ENCODE results near the gene ADAMTS16.

ADAMTS16 gene

DNA sequence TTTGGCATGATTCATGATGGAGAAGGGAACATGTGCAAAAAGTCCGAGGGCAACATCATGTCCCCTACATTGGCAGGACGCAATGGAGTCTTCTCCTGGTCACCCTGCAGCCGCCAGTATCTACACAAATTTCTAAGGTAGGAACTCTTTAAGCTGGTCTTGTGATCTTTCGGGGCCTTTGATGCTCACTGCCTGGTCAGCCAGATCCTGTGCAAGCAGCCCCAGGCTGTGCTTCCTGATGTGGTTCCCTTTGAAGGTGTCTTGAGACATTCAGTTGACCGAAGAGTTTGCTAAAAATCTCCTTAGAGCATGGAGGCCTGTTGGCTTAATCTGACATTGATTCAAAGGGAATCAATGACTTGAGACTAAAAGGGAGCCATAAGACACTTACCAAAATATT is 60.0 kb downstream of the ADAMTS16 start:
- TF ChIP-seq CTCF (conservative IDR thresholded peaks at IDR 0.05; ENCODE audit: control insufficient read depth, insufficient read depth, low read depth, low read length): no peak
- DNase-seq (ENCODE audit: low read depth): no peak
- H3K4me3 ChIP-seq (ENCODE audit: control insufficient read depth, low read depth, low read length): no peak overlapping the region

DNA sequence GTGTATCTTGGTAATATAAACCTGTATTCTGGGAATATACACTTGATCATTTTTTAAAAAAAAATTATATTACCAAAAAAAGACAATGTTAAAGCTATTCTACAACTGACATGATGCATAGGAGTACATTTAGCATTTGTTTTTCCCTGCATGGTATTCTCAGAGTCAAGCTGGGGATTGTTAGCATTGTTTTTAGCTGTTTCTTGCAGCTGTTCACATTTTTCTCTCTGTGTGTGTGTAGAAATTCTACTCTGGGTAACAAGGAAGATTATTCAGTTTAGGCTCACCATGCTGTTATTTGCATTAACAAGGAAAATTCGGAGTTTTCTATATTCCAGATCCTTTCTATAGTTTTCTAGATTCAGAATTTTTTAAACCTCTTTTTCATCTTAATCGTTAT is 62.2 kb downstream of the ADAMTS16 start:
- no peak for DNase-seq (ENCODE audit: low read depth)
- TF ChIP-seq CTCF (conservative IDR thresholded peaks at IDR 0.05; ENCODE audit: control insufficient read depth, insufficient read depth, low read depth, low read length): no peak
- H3K4me3 ChIP-seq (ENCODE audit: control insufficient read depth, low read depth, low read length): no peak overlapping the region

DNA sequence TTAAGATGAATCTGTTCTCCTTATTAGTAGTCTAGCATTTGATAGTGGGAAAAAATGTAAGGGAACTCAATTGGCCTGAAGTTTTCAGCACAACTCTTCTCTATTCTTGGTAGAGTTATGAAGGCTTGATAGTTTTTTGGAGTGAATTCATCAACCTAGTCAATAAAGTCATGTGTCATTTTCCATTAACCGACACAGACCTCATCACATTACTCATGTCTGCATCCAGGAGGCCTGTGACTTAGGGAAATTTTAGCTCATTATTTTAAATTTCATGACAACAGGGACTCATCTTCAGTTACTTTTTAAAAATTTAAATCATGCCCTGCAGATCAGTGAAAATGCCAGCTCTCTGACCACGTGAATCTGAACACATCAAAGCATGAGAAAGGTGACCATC is 63.3 kb downstream of the ADAMTS16 start:
- H3K4me3 ChIP-seq (ENCODE audit: control insufficient read depth, low read depth, low read length): no peak overlapping the region
- no peak for TF ChIP-seq CTCF (conservative IDR thresholded peaks at IDR 0.05; ENCODE audit: control insufficient read depth, insufficient read depth, low read depth, low read length)
- DNase-seq (ENCODE audit: low read depth): peak; percentile 19

DNA sequence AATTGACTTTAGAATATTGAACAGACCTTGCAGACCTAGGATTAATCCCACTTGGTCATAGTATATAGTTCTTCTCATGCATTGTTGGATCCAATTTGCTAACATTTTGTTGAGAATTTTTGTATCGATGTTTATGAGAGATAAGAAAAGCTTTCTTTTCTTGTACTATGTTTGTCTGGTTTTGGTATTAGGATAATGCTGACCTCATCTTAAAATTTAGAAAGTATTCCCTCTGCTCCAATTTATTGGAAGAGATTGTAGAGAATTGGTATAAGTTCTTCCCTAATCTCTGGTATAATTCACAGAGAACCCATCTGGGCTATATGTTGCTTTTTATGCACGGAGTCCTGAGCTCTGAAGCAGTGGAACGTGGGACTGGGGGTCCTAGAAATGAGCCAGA is 67.7 kb downstream of the ADAMTS16 start:
- TF ChIP-seq CTCF (conservative IDR thresholded peaks at IDR 0.05; ENCODE audit: control insufficient read depth, insufficient read depth, low read depth, low read length): no peak
- DNase-seq (ENCODE audit: low read depth): no peak

DNA sequence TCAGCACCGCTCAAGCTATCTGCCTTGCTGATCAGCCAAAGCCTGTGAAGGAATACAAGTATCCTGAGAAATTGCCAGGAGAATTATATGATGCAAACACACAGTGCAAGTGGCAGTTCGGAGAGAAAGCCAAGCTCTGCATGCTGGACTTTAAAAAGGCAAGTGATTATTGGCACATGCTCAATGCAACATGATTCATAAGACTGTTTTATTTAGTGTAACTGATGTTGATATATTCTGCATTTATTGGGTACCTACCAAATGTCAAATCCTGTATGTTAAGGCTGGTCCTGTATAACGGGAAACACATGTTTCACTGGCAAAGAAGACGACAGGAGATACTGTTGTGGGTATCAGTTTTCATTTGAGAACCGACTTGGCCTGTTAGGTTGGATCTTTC is 69.0 kb downstream of the ADAMTS16 start:
- TF ChIP-seq CTCF (conservative IDR thresholded peaks at IDR 0.05; ENCODE audit: control insufficient read depth, insufficient read depth, low read depth, low read length): no peak
- DNase-seq (ENCODE audit: low read depth): peak; percentile 44
- H3K4me3 ChIP-seq (ENCODE audit: control insufficient read depth, low read depth, low read length): no peak overlapping the region

More for the DNA sequence above, 67.7 kb downstream of the ADAMTS16 start:
- no peak overlapping the region for H3K4me3 ChIP-seq (ENCODE audit: control insufficient read depth, low read depth, low read length)

GRCh38 chr5:5209510-5210286 is 69.6 kb downstream of the ADAMTS16 start:
- H3K4me3 ChIP-seq (ENCODE audit: control insufficient read depth, low read depth, low read length): no peak overlapping the region
- DNase-seq (ENCODE audit: low read depth): no peak
- TF ChIP-seq CTCF (conservative IDR thresholded peaks at IDR 0.05; ENCODE audit: control insufficient read depth, insufficient read depth, low read depth, low read length): no peak
